Measurements from ENCODE around the gene SPAAR.

DNA sequence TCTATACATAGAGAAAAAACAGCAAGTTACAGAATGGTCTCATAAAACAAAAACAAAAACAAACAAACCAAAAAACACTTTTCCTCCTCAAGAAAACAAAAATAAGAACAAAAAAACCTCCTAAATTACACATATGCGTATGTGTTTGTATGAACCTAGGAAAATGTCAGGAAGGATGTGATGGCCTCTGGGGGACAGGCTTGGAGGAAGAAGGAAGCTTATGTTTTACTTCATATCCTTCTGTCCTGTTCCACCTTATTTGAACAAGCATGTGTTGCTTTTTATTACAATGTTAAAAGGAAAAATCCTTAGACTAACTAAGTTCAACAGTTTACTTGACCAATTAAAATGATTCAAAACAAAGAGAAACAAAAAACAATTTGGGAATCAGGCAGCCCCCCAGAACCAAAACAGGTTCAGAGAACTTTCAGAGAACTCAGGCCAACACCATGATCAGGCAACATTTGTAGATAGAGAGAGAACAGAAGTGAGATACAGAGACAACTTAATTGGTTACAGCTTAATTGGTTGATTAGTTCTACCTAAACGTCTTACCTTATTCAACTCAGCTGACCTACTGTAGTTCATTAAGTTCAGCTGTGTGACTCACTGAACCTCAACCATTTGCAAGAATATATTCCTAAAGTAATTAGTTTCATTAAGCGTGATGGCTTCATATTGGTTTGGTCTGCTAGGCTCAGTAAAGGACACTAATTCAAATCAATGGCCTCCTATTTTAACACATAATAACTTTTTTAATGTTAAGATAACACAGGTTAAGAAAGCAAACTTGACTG lies 10.1 kb downstream of the SPAAR start:
- TF ChIP-seq, protein P1, sequence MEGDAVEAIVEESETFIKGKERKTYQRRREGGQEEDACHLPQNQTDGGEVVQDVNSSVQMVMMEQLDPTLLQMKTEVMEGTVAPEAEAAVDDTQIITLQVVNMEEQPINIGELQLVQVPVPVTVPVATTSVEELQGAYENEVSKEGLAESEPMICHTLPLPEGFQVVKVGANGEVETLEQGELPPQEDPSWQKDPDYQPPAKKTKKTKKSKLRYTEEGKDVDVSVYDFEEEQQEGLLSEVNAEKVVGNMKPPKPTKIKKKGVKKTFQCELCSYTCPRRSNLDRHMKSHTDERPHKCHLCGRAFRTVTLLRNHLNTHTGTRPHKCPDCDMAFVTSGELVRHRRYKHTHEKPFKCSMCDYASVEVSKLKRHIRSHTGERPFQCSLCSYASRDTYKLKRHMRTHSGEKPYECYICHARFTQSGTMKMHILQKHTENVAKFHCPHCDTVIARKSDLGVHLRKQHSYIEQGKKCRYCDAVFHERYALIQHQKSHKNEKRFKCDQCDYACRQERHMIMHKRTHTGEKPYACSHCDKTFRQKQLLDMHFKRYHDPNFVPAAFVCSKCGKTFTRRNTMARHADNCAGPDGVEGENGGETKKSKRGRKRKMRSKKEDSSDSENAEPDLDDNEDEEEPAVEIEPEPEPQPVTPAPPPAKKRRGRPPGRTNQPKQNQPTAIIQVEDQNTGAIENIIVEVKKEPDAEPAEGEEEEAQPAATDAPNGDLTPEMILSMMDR (IDR thresholded peaks at IDR 0.05) = no peak
- TF ChIP-seq POLR2AphosphoS5 (IDR thresholded peaks at IDR 0.05) = no peak
- TF ChIP-seq POLR2A (IDR thresholded peaks at IDR 0.05) = no peak

Data from suprapubic skin (tissue), 4 donors.